Measurements from ENCODE around the gene CETN2.
"Not testable (repeated sequence)": the region's sequence is repeated elsewhere in the genome, so short reads cannot be mapped to it uniquely, and the experiment has no call there.

Gene CETN2

GRCh38 chrX:152806035-152806434, 24.5 kb downstream of the CETN2 start:
- POLR2A ChIA-PET, result no interaction called here
- no peak overlapping the region for H3K27ac ChIP-seq (ENCODE audit: extremely low read depth, low read depth, low read length)
- CTCF ChIA-PET, result no interaction called here
- H3K4me3 ChIP-seq (ENCODE audit: low read depth, low read length), result no peak overlapping the region
- TF ChIP-seq ZSCAN5A (tag by site-specific recombination; IDR thresholded peaks at IDR 0.05) (no peak), ZNF768 (tag by site-specific recombination; IDR thresholded peaks at IDR 0.05) (no peak), ZNF404 (tag by site-specific recombination; IDR thresholded peaks at IDR 0.05) (no peak), ZNF155 (tag by site-specific recombination; IDR thresholded peaks at IDR 0.05) (no peak), ZIC2 (tag by site-specific recombination; IDR thresholded peaks at IDR 0.05) (no peak), ZEB2 (tag by site-specific recombination; IDR thresholded peaks at IDR 0.05) (no peak), ZBTB48 (tag by site-specific recombination; IDR thresholded peaks at IDR 0.05) (no peak), ZNF473 (tag by site-specific recombination; IDR thresholded peaks at IDR 0.05) (no peak), ZNF423 (tag by site-specific recombination; IDR thresholded peaks at IDR 0.05) (no peak)
- TF ChIP-seq, protein P1, sequence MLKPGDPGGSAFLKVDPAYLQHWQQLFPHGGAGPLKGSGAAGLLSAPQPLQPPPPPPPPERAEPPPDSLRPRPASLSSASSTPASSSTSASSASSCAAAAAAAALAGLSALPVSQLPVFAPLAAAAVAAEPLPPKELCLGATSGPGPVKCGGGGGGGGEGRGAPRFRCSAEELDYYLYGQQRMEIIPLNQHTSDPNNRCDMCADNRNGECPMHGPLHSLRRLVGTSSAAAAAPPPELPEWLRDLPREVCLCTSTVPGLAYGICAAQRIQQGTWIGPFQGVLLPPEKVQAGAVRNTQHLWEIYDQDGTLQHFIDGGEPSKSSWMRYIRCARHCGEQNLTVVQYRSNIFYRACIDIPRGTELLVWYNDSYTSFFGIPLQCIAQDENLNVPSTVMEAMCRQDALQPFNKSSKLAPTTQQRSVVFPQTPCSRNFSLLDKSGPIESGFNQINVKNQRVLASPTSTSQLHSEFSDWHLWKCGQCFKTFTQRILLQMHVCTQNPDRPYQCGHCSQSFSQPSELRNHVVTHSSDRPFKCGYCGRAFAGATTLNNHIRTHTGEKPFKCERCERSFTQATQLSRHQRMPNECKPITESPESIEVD (tag by site-specific recombination; IDR thresholded peaks at IDR 0.05), result no peak
- H3K9me3 ChIP-seq (ENCODE audit: control insufficient read depth, insufficient read depth, low read depth, low read length), result no peaks in the 10 kb centered on the region; the same call in 1 of the 2 replicates
- H3K4me1 ChIP-seq (ENCODE audit: control insufficient read depth, insufficient read depth, low read length), result no peaks in the 10 kb centered on the region
- no peaks in the 10 kb centered on the region for H3K36me3 ChIP-seq (ENCODE audit: control insufficient read depth in 2 of 2, insufficient read depth in 1 of 2, low read length in 2 of 2)

GRCh38 chrX:152798945-152799344, 31.6 kb downstream of the CETN2 start:
- ChIA-PET POLR2A (no interaction called here), CTCF (interaction anchor here (0.9 to 1.1 kb wide), 2 partner anchors 10 to 137 kb away, joined by 3 read pairs; no protein-coding TSS in a partner anchor)
- no peak overlapping the region for H3K4me3 ChIP-seq (ENCODE audit: low read depth, low read length)
- no peaks in the 10 kb centered on the region for H3K4me1 ChIP-seq (ENCODE audit: control insufficient read depth, insufficient read depth, low read length)
- TF ChIP-seq ZIC2 (tag by site-specific recombination; IDR thresholded peaks at IDR 0.05) (peak; percentile 96), ZNF555 (tag by site-specific recombination; conservative IDR thresholded peaks at IDR 0.05) (no peak)
- H3K9me3 ChIP-seq (ENCODE audit: control insufficient read depth, insufficient read depth, low read depth, low read length), result no peaks in the 10 kb centered on the region; the same call in 1 of the 2 replicates
- H3K27ac ChIP-seq (ENCODE audit: extremely low read depth, low read depth, low read length), result no peak overlapping the region
- no peaks in the 10 kb centered on the region for H3K36me3 ChIP-seq (ENCODE audit: control insufficient read depth in 2 of 2, insufficient read depth in 1 of 2, low read length in 2 of 2)

GRCh38 chrX:152787062-152787461, 43.5 kb downstream of the CETN2 start:
- H3K9me3 ChIP-seq (ENCODE audit: control insufficient read depth, insufficient read depth, low read depth, low read length); CTCF ChIA-PET; H3K4me3 ChIP-seq (ENCODE audit: low read depth, low read length); H3K4me1 ChIP-seq (ENCODE audit: control insufficient read depth, insufficient read depth, low read length); H3K36me3 ChIP-seq (ENCODE audit: control insufficient read depth in 2 of 2, insufficient read depth in 1 of 2, low read length in 2 of 2); POLR2A ChIA-PET; H3K27ac ChIP-seq (ENCODE audit: extremely low read depth, low read depth, low read length): not testable (repeated sequence)
